Measurements from ENCODE around the gene ZBTB45.

ZBTB45 gene

GRCh38 chr19:58550362-58551122, 30.9 kb upstream of the ZBTB45 start:
- DNase-seq (ENCODE audit: low read depth): no peak
- no peak overlapping the region for H3K4me3 ChIP-seq (ENCODE audit: low read depth, low read length)
- TF ChIP-seq CTCF (IDR thresholded peaks at IDR 0.05; ENCODE audit: low read depth, low read length, missing control alignments): no peak
- in situ Hi-C loops (cut with HindIII; ENCODE audit: low sequenced_read_pairs): no loop called here

GRCh38 chr19:58549664-58550361, 30.2 kb upstream of the ZBTB45 start:
- H3K4me3 ChIP-seq (ENCODE audit: low read depth, low read length): no peak overlapping the region
- TF ChIP-seq CTCF (IDR thresholded peaks at IDR 0.05; ENCODE audit: low read depth, low read length, missing control alignments): no peak
- in situ Hi-C loops (cut with HindIII; ENCODE audit: low sequenced_read_pairs): no loop called here
- no peak for DNase-seq (ENCODE audit: low read depth)

GRCh38 chr19:58548859-58549663, 29.5 kb upstream of the ZBTB45 start:
- H3K4me3 ChIP-seq (ENCODE audit: low read depth, low read length): no peak overlapping the region
- TF ChIP-seq CTCF (IDR thresholded peaks at IDR 0.05; ENCODE audit: low read depth, low read length, missing control alignments): no peak
- DNase-seq (ENCODE audit: low read depth): no peak
- in situ Hi-C loops (cut with HindIII; ENCODE audit: low sequenced_read_pairs): no loop called here

GRCh38 chr19:58547323-58548312, 28.0 kb upstream of the ZBTB45 start:
- DNase-seq (ENCODE audit: low read depth): no peak
- in situ Hi-C loops (cut with HindIII; ENCODE audit: low sequenced_read_pairs): no loop called here
- TF ChIP-seq CTCF (IDR thresholded peaks at IDR 0.05; ENCODE audit: low read depth, low read length, missing control alignments): no peak
- no peak overlapping the region for H3K4me3 ChIP-seq (ENCODE audit: low read depth, low read length)

GRCh38 chr19:58546019-58546530, 26.5 kb upstream of the ZBTB45 start:
- peak overlapping the region; percentile 77 for H3K4me3 ChIP-seq (ENCODE audit: low read depth, low read length)
- no peak for TF ChIP-seq CTCF (IDR thresholded peaks at IDR 0.05; ENCODE audit: low read depth, low read length, missing control alignments)
- DNase-seq (ENCODE audit: low read depth): no peak
- in situ Hi-C loops (cut with HindIII; ENCODE audit: low sequenced_read_pairs): no loop called here

Measured in astrocyte of the cerebellum (primary cell).